Measurements from ENCODE around the gene ST8SIA1. TPM values are rescaled to one million over a fixed set of nuclear protein-coding genes. Genes with fewer than 3 reads are reported as not detected.

ST8SIA1 gene
- total RNA-seq, 2 experiments from 2014 or later: 1.5 to 1.6 TPM

- no peaks in the 10 kb centered on the region for H3K4me1 Mint-ChIP-seq
- H3K9me3 Mint-ChIP-seq (ENCODE audit: low read depth): peaks cover 5% of the 10 kb centered on the region
- ChIA-PET CTCF (no interaction called here), POLR2A (no interaction called here)
- DNase-seq: no peak
- ATAC-seq: no peak
- H3K27ac Mint-ChIP-seq: no peak overlapping the region
- no peaks in the 10 kb centered on the region for H3K36me3 Mint-ChIP-seq (ENCODE audit: low read depth)
- no peaks in the 10 kb centered on the region for H3K27me3 Mint-ChIP-seq
- intact Hi-C loops (cut with DNase I, micrococcal nuclease): no loop called here
- H3K4me3 Mint-ChIP-seq: no peak overlapping the region
Observed at GRCh38 chr12:22206111-22206728, 128.3 kb downstream of the ST8SIA1 start.

- Mint-ChIP-seq H3K27ac (no peak overlapping the region), H3K36me3 (ENCODE audit: low read depth) (no peaks in the 10 kb centered on the region), H3K27me3 (no peaks in the 10 kb centered on the region), H3K4me1 (no peaks in the 10 kb centered on the region), H3K9me3 (ENCODE audit: low read depth) (peaks cover 5% of the 10 kb centered on the region), H3K4me3 (no peak overlapping the region)
- ChIA-PET POLR2A (no interaction called here), CTCF (interaction anchor here (1.0 kb wide), 1 partner anchor 9 kb away, joined by 5 read pairs; no protein-coding TSS in a partner anchor)
- ATAC-seq (no peak), DNase-seq (no peak)
- intact Hi-C loops (cut with DNase I, micrococcal nuclease): no loop called here
Observed at GRCh38 chr12:22204391-22204790, 130.1 kb downstream of the ST8SIA1 start.

- no peak overlapping the region for H3K27ac Mint-ChIP-seq
- CTCF ChIA-PET: no interaction called here
- peaks cover 5% of the 10 kb centered on the region for H3K9me3 Mint-ChIP-seq (ENCODE audit: low read depth)
- no peaks in the 10 kb centered on the region for H3K27me3 Mint-ChIP-seq
- no peak for ATAC-seq
- DNase-seq: no peak
- POLR2A ChIA-PET: no interaction called here
- H3K36me3 Mint-ChIP-seq (ENCODE audit: low read depth): no peaks in the 10 kb centered on the region
- no peaks in the 10 kb centered on the region for H3K4me1 Mint-ChIP-seq
- intact Hi-C loops (cut with DNase I, micrococcal nuclease): no loop called here
- H3K4me3 Mint-ChIP-seq: no peak overlapping the region
Observed at GRCh38 chr12:22202847-22203246, 131.7 kb downstream of the ST8SIA1 start.

- ChIA-PET POLR2A (no interaction called here), CTCF (no interaction called here)
- ATAC-seq: no peak
- Mint-ChIP-seq H3K27ac (no peak overlapping the region), H3K9me3 (ENCODE audit: low read depth) (peaks cover 5% of the 10 kb centered on the region), H3K4me3 (no peak overlapping the region), H3K4me1 (no peaks in the 10 kb centered on the region), H3K27me3 (no peaks in the 10 kb centered on the region), H3K36me3 (ENCODE audit: low read depth) (no peaks in the 10 kb centered on the region)
- DNase-seq: no peak
- intact Hi-C loops (cut with DNase I, micrococcal nuclease): no loop called here
Observed at GRCh38 chr12:22201101-22201500, 133.4 kb downstream of the ST8SIA1 start.

GRCh38 chr12:22196236-22196635 is 138.3 kb downstream of the ST8SIA1 start:
- no peaks in the 10 kb centered on the region for H3K4me1 Mint-ChIP-seq
- H3K36me3 Mint-ChIP-seq (ENCODE audit: low read depth): no peaks in the 10 kb centered on the region
- no peak overlapping the region for H3K27ac Mint-ChIP-seq
- ATAC-seq: no peak
- no peaks in the 10 kb centered on the region for H3K9me3 Mint-ChIP-seq (ENCODE audit: low read depth)
- no peak overlapping the region for H3K4me3 Mint-ChIP-seq
- CTCF ChIA-PET: interaction anchor here (1.4 kb wide), 1 partner anchor 263 kb away, joined by 3 read pairs; no protein-coding TSS in a partner anchor
- POLR2A ChIA-PET: no interaction called here
- DNase-seq: no peak
- intact Hi-C loops (cut with DNase I, micrococcal nuclease): no loop called here
- H3K27me3 Mint-ChIP-seq: no peaks in the 10 kb centered on the region

GRCh38 chr12:22190969-22191368 is 143.5 kb downstream of the ST8SIA1 start:
- Mint-ChIP-seq H3K4me3 (no peak overlapping the region), H3K36me3 (ENCODE audit: low read depth) (no peaks in the 10 kb centered on the region), H3K9me3 (ENCODE audit: low read depth) (no peaks in the 10 kb centered on the region), H3K27ac (no peak overlapping the region), H3K27me3 (no peaks in the 10 kb centered on the region), H3K4me1 (no peaks in the 10 kb centered on the region)
- CTCF ChIA-PET: no interaction called here
- intact Hi-C loops (cut with DNase I, micrococcal nuclease): loop anchor here in 1 of 2 experiments (5.0 kb wide), 1 partner anchor 251 kb away; no protein-coding TSS in a partner anchor
- POLR2A ChIA-PET: no interaction called here
- ATAC-seq: no peak
- no peak for DNase-seq

GRCh38 chr12:22188431-22188830 is 146.1 kb downstream of the ST8SIA1 start:
- Mint-ChIP-seq H3K27ac (no peak overlapping the region), H3K4me3 (no peak overlapping the region), H3K27me3 (no peaks in the 10 kb centered on the region), H3K4me1 (no peaks in the 10 kb centered on the region), H3K9me3 (ENCODE audit: low read depth) (no peaks in the 10 kb centered on the region), H3K36me3 (ENCODE audit: low read depth) (no peaks in the 10 kb centered on the region)
- ChIA-PET POLR2A (no interaction called here), CTCF (no interaction called here)
- ATAC-seq (no peak), DNase-seq (no peak)
- intact Hi-C loops (cut with DNase I, micrococcal nuclease): no loop called here

- DNase-seq (no peak), ATAC-seq (no peak)
- no peaks in the 10 kb centered on the region for H3K4me1 Mint-ChIP-seq
- POLR2A ChIA-PET: no interaction called here
- CTCF ChIA-PET: no interaction called here
- H3K4me3 Mint-ChIP-seq: no peak overlapping the region
- no peaks in the 10 kb centered on the region for H3K27me3 Mint-ChIP-seq
- no peaks in the 10 kb centered on the region for H3K9me3 Mint-ChIP-seq (ENCODE audit: low read depth)
- no peak overlapping the region for H3K27ac Mint-ChIP-seq
- no peaks in the 10 kb centered on the region for H3K36me3 Mint-ChIP-seq (ENCODE audit: low read depth)
- intact Hi-C loops (cut with DNase I, micrococcal nuclease): no loop called here
Observed at GRCh38 chr12:22180705-22181104, 153.8 kb downstream of the ST8SIA1 start.

GRCh38 chr12:22173177-22173576 is 161.3 kb downstream of the ST8SIA1 start:
- ChIA-PET POLR2A (no interaction called here), CTCF (interaction anchor here (0.7 to 1.4 kb wide), 3 partner anchors 91 to 742 kb away, joined by 3 to 6 read pairs (median 3); no protein-coding TSS in a partner anchor)
- intact Hi-C loops (cut with DNase I, micrococcal nuclease): no loop called here
- no peak overlapping the region for H3K27ac Mint-ChIP-seq
- no peaks in the 10 kb centered on the region for H3K36me3 Mint-ChIP-seq (ENCODE audit: low read depth)
- H3K9me3 Mint-ChIP-seq (ENCODE audit: low read depth): no peaks in the 10 kb centered on the region
- ATAC-seq (no peak), DNase-seq (no peak)
- H3K27me3 Mint-ChIP-seq: no peaks in the 10 kb centered on the region
- no peak overlapping the region for H3K4me3 Mint-ChIP-seq
- H3K4me1 Mint-ChIP-seq: peaks cover 5% of the 10 kb centered on the region

- peaks cover 5% of the 10 kb centered on the region for H3K4me1 Mint-ChIP-seq
- no peaks in the 10 kb centered on the region for H3K36me3 Mint-ChIP-seq (ENCODE audit: low read depth)
- no peaks in the 10 kb centered on the region for H3K9me3 Mint-ChIP-seq (ENCODE audit: low read depth)
- intact Hi-C loops (cut with DNase I, micrococcal nuclease): no loop called here
- ATAC-seq: no peak
- no peaks in the 10 kb centered on the region for H3K27me3 Mint-ChIP-seq
- CTCF ChIA-PET: interaction anchor here (0.6 to 1.4 kb wide), 2 partner anchors 194 to 287 kb away, joined by 3 to 6 read pairs; no protein-coding TSS in a partner anchor
- POLR2A ChIA-PET: no interaction called here
- DNase-seq: no peak
- H3K27ac Mint-ChIP-seq: no peak overlapping the region
- H3K4me3 Mint-ChIP-seq: no peak overlapping the region
Observed at GRCh38 chr12:22172501-22172900, 162.0 kb downstream of the ST8SIA1 start.

GRCh38 chr12:22169376-22169775 is 165.1 kb downstream of the ST8SIA1 start:
- peaks cover 2% of the 10 kb centered on the region for H3K9me3 Mint-ChIP-seq (ENCODE audit: low read depth)
- no peaks in the 10 kb centered on the region for H3K36me3 Mint-ChIP-seq (ENCODE audit: low read depth)
- no peak overlapping the region for H3K27ac Mint-ChIP-seq
- ChIA-PET POLR2A (no interaction called here), CTCF (no interaction called here)
- no peak overlapping the region for H3K4me3 Mint-ChIP-seq
- intact Hi-C loops (cut with DNase I, micrococcal nuclease): loop anchor here in 1 of 2 experiments (10.0 kb wide), 1 partner anchor 65 kb away; no protein-coding TSS in a partner anchor
- ATAC-seq (peak; percentile 60), DNase-seq (no peak)
- no peaks in the 10 kb centered on the region for H3K27me3 Mint-ChIP-seq
- H3K4me1 Mint-ChIP-seq: peaks cover 11% of the 10 kb centered on the region

- POLR2A ChIA-PET: no interaction called here
- peaks cover 2% of the 10 kb centered on the region for H3K9me3 Mint-ChIP-seq (ENCODE audit: low read depth)
- ATAC-seq: peak; percentile 44
- peak overlapping the region; percentile 24 for H3K4me3 Mint-ChIP-seq
- intact Hi-C loops (cut with DNase I, micrococcal nuclease): loop anchor here (5.0 to 10.0 kb wide), 3 partner anchors 48 to 173 kb away; no protein-coding TSS in a partner anchor
- H3K27me3 Mint-ChIP-seq: no peaks in the 10 kb centered on the region
- no peaks in the 10 kb centered on the region for H3K36me3 Mint-ChIP-seq (ENCODE audit: low read depth)
- H3K4me1 Mint-ChIP-seq: peaks cover 39% of the 10 kb centered on the region
- peak overlapping the region; percentile 69 for H3K27ac Mint-ChIP-seq
- no peak for DNase-seq
- CTCF ChIA-PET: interaction anchor here (0.8 to 1.0 kb wide), 3 partner anchors 9 to 171 kb away, joined by 3 read pairs; no protein-coding TSS in a partner anchor
Observed at GRCh38 chr12:22164139-22164538, 170.4 kb downstream of the ST8SIA1 start.
